ENCODE results near the gene COL4A2. TPM values are rescaled to one million over a fixed set of nuclear protein-coding genes. Genes with fewer than 3 reads are reported as not detected.

Gene COL4A2
- total RNA-seq, 1 experiment from 2014 or later = 66.0 TPM

GRCh38 chr13:110290153-110290552 lies 16.9 kb upstream of the COL4A2 start:
- no peaks in the 10 kb centered on the region for H3K4me1 Mint-ChIP-seq (ENCODE audit: insufficient read depth, unreplicated experiment)
- POLR2A ChIA-PET = no interaction called here
- no TSS peak for BruUV-seq (replicated peaks)

GRCh38 chr13:110290826-110291225 lies 16.3 kb upstream of the COL4A2 start:
- peaks cover 11% of the 10 kb centered on the region for H3K36me3 Mint-ChIP-seq (ENCODE audit: insufficient read depth, unreplicated experiment)
- POLR2A ChIA-PET = no interaction called here
- H3K4me3 Mint-ChIP-seq (ENCODE audit: unreplicated experiment) = no peak overlapping the region
- BruUV-seq (replicated peaks) = no TSS peak
- CTCF ChIA-PET = no interaction called here
- no peak for TF ChIP-seq CTCF (IDR thresholded peaks at IDR 0.05; ENCODE audit: unreplicated experiment)
- DNase-seq (ENCODE audit: unreplicated experiment) = no peak
- H3K4me1 Mint-ChIP-seq (ENCODE audit: insufficient read depth, unreplicated experiment) = no peaks in the 10 kb centered on the region
- H3K9me3 Mint-ChIP-seq (ENCODE audit: unreplicated experiment) = no peaks in the 10 kb centered on the region
- H3K27me3 Mint-ChIP-seq (ENCODE audit: insufficient read depth, unreplicated experiment) = no peaks in the 10 kb centered on the region
- intact Hi-C loops (cut with micrococcal nuclease) = no loop called here
- no peak overlapping the region for H3K27ac Mint-ChIP-seq (ENCODE audit: low read depth, unreplicated experiment)

More at GRCh38 chr13:110290153-110290552, 16.9 kb upstream of the COL4A2 start:
- CTCF ChIA-PET = no interaction called here
- Mint-ChIP-seq H3K27me3 (ENCODE audit: insufficient read depth, unreplicated experiment) (no peaks in the 10 kb centered on the region), H3K9me3 (ENCODE audit: unreplicated experiment) (no peaks in the 10 kb centered on the region), H3K36me3 (ENCODE audit: insufficient read depth, unreplicated experiment) (peaks cover 5% of the 10 kb centered on the region), H3K27ac (ENCODE audit: low read depth, unreplicated experiment) (no peak overlapping the region), H3K4me3 (ENCODE audit: unreplicated experiment) (no peak overlapping the region)
- intact Hi-C loops (cut with micrococcal nuclease) = no loop called here
- DNase-seq (ENCODE audit: unreplicated experiment) = no peak
- no peak for TF ChIP-seq CTCF (IDR thresholded peaks at IDR 0.05; ENCODE audit: unreplicated experiment)

GRCh38 chr13:110291286-110291685 lies 15.8 kb upstream of the COL4A2 start:
- no TSS peak for BruUV-seq (replicated peaks)
- CTCF ChIA-PET = no interaction called here

GRCh38 chr13:110293037-110293436 lies 14.0 kb upstream of the COL4A2 start:
- H3K4me1 Mint-ChIP-seq (ENCODE audit: insufficient read depth, unreplicated experiment) = no peaks in the 10 kb centered on the region
- no peaks in the 10 kb centered on the region for H3K27me3 Mint-ChIP-seq (ENCODE audit: insufficient read depth, unreplicated experiment)
- intact Hi-C loops (cut with micrococcal nuclease) = no loop called here
- no peak overlapping the region for H3K4me3 Mint-ChIP-seq (ENCODE audit: unreplicated experiment)
- TF ChIP-seq CTCF (IDR thresholded peaks at IDR 0.05; ENCODE audit: unreplicated experiment) = no peak
- H3K36me3 Mint-ChIP-seq (ENCODE audit: insufficient read depth, unreplicated experiment) = peaks cover 11% of the 10 kb centered on the region
- POLR2A ChIA-PET = no interaction called here
- no TSS peak for BruUV-seq (replicated peaks)
- no peaks in the 10 kb centered on the region for H3K9me3 Mint-ChIP-seq (ENCODE audit: unreplicated experiment)
- DNase-seq (ENCODE audit: unreplicated experiment) = no peak
- no peak overlapping the region for H3K27ac Mint-ChIP-seq (ENCODE audit: low read depth, unreplicated experiment)
- CTCF ChIA-PET = interaction anchor here (0.5 to 0.6 kb wide), 2 partner anchors 45 to 164 kb away, joined by 3 read pairs; no protein-coding TSS in a partner anchor

More at GRCh38 chr13:110291286-110291685, 15.8 kb upstream of the COL4A2 start:
- Mint-ChIP-seq H3K4me3 (ENCODE audit: unreplicated experiment) (no peak overlapping the region), H3K27ac (ENCODE audit: low read depth, unreplicated experiment) (no peak overlapping the region), H3K36me3 (ENCODE audit: insufficient read depth, unreplicated experiment) (peaks cover 11% of the 10 kb centered on the region), H3K4me1 (ENCODE audit: insufficient read depth, unreplicated experiment) (no peaks in the 10 kb centered on the region), H3K9me3 (ENCODE audit: unreplicated experiment) (no peaks in the 10 kb centered on the region), H3K27me3 (ENCODE audit: insufficient read depth, unreplicated experiment) (no peaks in the 10 kb centered on the region)
- intact Hi-C loops (cut with micrococcal nuclease) = no loop called here
- POLR2A ChIA-PET = no interaction called here
- no peak for TF ChIP-seq CTCF (IDR thresholded peaks at IDR 0.05; ENCODE audit: unreplicated experiment)
- no peak for DNase-seq (ENCODE audit: unreplicated experiment)
